ENCODE results near the gene PDE5A.
"Not testable (repeated sequence)": the region's sequence is repeated elsewhere in the genome, so short reads cannot be mapped to it uniquely, and the experiment has no call there.

The PDE5A gene

DNA sequence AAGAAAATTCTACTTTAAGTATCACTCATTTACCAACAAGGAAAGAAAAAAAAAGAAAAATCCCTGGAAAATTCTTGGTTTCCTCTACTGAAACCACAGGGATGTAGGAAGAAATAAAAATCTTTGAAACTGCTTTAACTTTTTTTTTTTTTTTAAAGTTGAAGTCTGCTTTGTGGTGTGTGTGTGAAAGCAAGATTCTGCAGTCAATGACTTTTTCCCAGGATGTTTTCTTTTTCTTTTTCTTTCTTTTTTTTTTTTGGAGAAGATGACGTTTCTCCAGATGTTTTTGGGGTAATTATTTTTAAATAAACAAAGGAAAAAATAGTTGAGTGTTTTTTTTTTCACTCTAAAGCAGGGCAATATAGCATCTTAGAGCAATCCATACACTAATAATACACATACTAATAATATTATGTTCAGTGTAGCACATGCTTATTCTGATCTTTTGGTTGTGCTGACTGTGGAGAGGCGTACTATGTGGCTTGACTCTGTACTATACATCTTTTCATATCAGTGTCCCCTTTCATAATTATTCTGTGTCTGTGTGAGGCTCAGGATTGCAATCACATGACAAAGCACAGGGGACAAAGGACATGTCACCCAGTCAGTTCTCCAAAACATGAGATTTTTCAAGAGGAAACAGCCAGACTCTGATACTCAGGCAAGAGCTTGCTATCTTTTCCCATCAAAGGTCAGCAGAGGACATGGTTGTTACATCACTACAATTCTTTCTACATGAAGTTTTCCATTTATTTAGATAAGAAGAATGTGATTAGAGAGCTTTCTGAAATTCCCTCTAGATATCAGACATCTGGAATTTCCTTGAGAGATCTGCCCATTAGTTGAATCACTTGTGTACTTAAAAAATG lies 111.0 kb downstream of the PDE5A start:
- DNase-seq = no peak

DNA sequence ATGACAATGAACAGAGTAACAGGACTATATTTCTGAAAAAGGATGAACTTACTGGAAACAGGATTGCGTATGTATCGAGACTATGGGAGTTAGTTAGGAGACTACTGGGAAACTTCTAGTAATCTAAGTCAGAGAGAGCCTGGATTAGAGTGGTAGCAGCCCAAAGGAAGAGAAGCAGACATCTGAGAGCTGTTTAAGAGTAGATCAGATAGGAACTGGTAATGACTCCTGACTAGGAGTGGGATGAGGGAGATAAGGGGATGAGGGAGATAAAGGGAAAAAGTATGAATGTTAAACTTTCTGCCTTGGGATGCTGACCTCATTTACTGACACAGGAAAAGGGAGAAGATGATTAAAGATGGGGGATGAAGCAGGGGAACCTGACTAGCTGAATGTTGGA lies 116.2 kb downstream of the PDE5A start:
- no peak for DNase-seq

GRCh38 chr4:119510395-119511149 lies 118.0 kb downstream of the PDE5A start:
- DNase-seq = no peak

DNA sequence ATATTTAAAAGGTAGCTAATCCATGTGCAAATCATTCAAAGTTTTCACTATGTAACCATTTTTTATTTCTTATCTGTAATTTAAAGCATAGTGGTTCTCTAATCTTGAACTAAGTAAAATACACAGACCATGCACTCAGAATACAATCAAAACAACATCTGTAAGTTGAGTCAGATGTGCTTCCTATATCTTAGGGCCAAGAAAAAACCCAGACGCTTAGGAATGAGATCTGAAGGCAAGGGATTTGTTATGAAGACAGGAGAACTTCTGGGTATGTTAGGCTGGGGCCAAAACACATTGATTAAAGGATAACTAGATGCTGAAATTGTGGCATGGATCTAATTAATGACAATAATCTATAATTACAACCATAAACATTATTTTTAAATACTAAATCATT lies 120.3 kb downstream of the PDE5A start:
- no peak for DNase-seq

DNA sequence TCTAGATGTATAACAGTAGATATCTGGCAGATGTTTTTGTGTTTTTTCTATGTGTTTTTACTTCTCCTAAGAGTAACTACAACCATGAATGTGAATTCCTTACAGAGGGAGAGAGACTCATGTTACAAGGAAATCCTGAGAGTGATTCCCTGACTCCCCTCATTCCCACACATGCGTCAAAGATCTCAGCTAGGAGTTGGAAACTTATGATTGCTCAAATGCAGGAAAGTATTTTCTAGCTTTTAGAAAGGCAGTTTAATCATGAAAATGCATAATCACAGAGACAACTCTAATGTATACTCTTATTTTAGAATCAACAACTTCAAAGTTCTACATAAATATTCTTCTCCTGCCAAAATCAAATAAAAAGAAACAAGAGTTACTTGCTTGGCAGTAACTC lies 121.8 kb downstream of the PDE5A start:
- DNase-seq = no peak

DNA sequence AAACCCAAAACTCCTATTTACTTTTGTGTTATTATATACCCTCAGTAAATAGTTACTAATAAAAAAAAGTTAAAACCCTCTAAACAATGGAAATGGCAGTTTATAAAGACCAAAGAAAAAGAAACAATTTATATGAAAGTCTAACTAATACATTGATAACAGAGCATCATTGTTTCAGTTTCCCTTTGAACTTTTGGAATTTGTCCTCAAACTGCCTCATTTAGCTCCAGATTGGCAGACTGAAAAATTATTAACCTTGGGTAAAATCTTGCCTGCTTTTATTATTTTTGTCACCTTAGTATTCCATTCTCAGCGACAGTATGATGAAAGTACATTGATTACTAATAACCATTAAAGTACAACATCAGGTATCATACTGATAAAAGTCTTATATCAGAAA lies 124.0 kb downstream of the PDE5A start:
- DNase-seq = no peak

DNA sequence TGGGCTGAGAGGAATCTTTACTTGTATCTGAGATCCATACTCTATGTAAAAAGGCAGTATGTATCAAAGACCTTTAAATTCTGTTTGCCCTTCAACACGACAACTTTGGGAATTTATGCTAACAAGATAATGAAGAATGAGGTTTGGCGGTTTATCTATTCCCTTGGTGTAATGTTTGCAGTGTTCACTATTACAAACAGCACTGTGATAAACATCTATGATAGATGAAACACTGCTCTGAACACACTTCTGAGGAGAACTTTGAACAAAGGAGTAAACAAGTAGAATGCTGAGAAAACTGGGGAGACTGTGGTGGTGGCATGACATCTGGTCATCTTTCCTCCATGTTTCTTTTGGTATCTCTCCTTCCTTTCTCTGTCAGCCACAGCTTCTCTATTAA lies 126.9 kb downstream of the PDE5A start:
- DNase-seq = no peak

DNA sequence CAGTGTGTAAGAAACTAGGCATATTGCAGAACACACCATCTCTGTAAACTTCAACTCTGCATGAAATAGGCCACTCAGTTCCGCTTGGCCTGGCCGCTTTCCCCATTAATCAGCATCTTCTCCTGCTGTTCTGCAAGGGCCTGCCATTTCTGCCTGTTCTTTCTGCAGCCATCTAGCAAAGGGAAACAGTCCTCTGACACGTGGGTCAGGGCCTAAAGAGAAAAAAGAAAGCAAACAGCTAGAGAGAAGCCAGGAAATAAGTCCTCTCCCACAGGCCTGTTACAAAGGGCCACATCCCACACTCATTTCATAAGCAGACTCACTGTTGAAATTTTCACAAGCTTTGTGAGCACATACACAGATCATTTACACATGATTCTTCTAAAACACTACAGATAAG lies 130.1 kb downstream of the PDE5A start:
- peak; percentile 67 for DNase-seq

- DNase-seq = no peak
Measured at GRCh38 chr4:119493886-119494285, 134.7 kb downstream of the PDE5A start.

GRCh38 chr4:119493419-119493818 lies 135.2 kb downstream of the PDE5A start:
- no peak for DNase-seq

DNA sequence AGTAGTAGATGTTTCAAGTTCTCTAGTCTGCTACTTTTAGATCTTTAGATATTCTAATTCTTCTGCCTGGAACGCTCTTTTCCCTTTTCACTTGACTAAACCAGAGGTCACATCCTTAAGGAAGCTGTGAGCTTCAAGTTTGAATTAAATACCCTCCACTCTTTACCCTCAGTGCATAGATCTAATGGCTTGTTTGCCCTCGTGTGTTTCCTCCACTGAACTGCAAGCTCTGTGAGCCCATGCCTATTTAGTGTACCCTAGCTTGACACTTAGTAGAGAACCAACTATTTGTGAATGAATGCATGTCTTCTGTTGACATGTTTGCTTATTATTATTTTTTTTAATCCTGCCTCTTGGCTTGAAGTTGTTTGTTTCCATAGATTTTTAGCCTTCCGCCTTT lies 138.3 kb downstream of the PDE5A start:
- DNase-seq = no peak

GRCh38 chr4:119489305-119489704 lies 139.3 kb downstream of the PDE5A start:
- no peak for DNase-seq

- DNase-seq = no peak
Measured at GRCh38 chr4:119480331-119480730, 148.3 kb downstream of the PDE5A start.

DNA sequence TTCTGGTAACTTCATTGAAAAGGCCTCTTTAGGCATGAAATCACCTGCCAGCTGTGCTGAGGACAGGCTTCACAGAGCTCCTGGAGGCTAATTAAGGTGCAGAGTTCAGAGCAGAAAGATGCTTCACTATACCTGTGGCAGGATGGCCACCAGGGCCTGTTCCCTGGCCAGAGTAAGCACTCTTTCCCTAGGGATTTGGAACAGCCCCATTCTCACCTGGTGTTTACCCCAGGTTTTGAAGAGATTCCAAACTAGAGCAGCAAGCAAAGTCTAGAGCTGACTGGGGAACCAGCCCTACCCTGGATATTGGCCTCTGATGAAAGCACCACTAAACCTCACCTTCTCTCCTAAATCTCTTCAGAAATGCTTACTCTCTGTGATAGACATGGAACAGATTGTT lies 148.8 kb downstream of the PDE5A start:
- no peak for DNase-seq

- DNase-seq = no peak
Measured at GRCh38 chr4:119479180-119479808, 149.3 kb downstream of the PDE5A start.

GRCh38 chr4:119478446-119479179 lies 150.0 kb downstream of the PDE5A start:
- DNase-seq = no peak

GRCh38 chr4:119477412-119478053 lies 151.1 kb downstream of the PDE5A start:
- no peak for DNase-seq

- no peak for DNase-seq
Measured at GRCh38 chr4:119471259-119471658, 157.3 kb downstream of the PDE5A start.

GRCh38 chr4:119470737-119471063 lies 157.9 kb downstream of the PDE5A start:
- DNase-seq = not testable (repeated sequence)

DNA sequence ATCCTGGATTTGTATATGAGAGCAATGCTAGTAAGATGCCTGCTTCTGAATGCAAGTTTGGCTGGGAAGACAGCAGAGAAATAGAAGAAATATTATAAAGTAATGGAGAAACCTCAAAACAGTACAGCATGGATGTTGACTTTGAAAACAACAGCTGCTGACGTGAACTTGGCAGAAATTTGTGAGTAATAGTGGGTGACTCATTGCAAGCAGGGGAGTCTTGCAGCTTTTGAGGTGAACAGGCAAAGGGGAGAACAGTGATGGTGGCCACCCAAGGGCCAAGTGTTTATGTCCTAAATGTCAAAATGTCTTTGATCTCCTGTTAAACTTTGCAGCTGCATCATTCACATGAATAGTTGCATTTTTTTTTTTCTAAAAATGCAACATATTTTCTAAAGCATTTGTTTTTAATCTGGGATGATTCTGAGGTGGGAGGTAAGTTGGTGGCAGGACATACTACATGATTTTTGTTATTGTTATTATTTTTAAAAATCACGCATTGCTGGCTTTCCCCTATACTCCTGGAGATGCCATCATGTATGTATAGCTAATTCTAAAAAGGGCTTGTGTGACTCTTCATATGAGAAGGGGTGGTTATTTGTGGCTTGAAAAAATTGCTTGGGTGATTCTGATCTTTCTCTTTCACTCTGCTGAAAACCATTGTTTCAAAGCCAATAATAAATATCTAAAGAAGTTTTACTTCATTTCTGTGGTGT lies 158.4 kb downstream of the PDE5A start:
- DNase-seq = not testable (repeated sequence)

DNA sequence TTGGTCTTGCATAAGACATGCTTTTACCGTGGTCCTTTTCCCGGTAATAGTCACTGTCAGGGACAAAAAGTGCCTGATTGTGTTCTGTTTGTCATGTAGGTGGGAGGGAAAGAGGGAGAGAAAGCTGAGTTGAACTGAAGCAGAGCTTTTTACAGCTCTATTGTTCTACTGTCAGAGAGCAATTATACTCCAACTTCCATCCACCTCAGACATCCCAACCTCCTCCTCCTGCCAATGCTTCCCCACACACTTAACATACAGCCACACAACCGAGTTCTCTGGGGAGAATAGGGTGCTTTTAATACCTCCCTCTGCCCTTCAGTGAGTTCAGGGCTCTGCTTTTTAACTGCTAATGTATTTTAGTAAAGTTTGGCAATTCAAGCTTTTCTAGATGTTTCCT lies 159.6 kb downstream of the PDE5A start:
- not testable (repeated sequence) for DNase-seq

DNA sequence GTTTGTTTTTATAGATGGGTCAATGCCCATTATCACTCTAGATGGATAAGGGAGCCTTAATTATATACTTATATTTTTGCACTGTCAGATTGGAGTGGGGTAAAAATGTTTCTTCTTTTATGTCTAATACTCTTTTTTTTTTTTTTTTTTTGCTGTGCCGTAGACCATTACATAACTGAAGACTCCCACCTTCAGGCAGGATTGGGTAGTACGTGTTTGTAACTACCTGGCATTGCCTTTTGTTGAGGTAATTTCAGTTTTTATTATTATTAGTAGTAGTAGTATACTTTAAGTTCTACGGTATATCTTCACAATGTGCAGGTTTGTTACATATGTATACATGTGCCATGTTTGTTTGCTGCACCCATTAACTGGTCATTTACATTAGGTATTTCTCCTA lies 165.9 kb downstream of the PDE5A start:
- not testable (repeated sequence) for DNase-seq
